WTC11 (cell line): ENCODE data around the gene CDKN1C. TPM values are rescaled to one million over a fixed set of nuclear protein-coding genes. Genes with fewer than 3 reads are reported as not detected.

Source experiments
- ATAC-seq: fragments of 200-7000 bp; cut with Tn5 transposase; 2 replicates; pipeline ENCODE4 v1.10.0; 2021; ENCODE audit warnings: mild to moderate bottlenecking, moderate library complexity
- CTCF ChIA-PET: fragments of 300-600 bp; sonication (Branson Sonifier 250); formaldehyde crosslinking; loops from one replicate; lab custom pipeline; 2021; ENCODE audit warnings: antibody characterized with exemption; lab: Charles Lee
- POLR2A ChIA-PET: fragments of 350-600 bp; sonication (Branson Sonifier 250); formaldehyde crosslinking; loops from one replicate; lab custom pipeline; 2021; ENCODE audit warnings: antibody characterized with exemption; lab: Charles Lee
- DNase-seq: peaks from one replicate; pipeline ENCODE4 v3.0.0; 2021; ENCODE audit warnings: low spot score
- H3K27ac Mint-ChIP-seq: 2 replicates; pipeline ENCODE4 v1.8.0; 2021; ENCODE audit warnings: mixed read lengths
- H3K27me3 Mint-ChIP-seq: 2 replicates; pipeline ENCODE4 v1.8.0; 2021; ENCODE audit warnings: low read depth, mild to moderate bottlenecking, moderate library complexity, mixed read lengths
- H3K36me3 Mint-ChIP-seq: 2 replicates; pipeline ENCODE4 v1.8.0; 2021; ENCODE audit warnings: mixed read lengths
- H3K4me1 Mint-ChIP-seq: 2 replicates; pipeline ENCODE4 v1.8.0; 2022; ENCODE audit warnings: mixed read lengths
- H3K4me3 Mint-ChIP-seq: 2 replicates; pipeline ENCODE4 v1.8.0; 2021; ENCODE audit warnings: mild to moderate bottlenecking, moderate library complexity, mixed read lengths
- H3K9me3 Mint-ChIP-seq: 2 replicates; pipeline ENCODE4 v1.8.0; 2021; ENCODE audit warnings: mixed read lengths
- CREB1 ChIP-seq: sonication (generic); formaldehyde crosslinking; IDR thresholded peaks from 2 replicates; pipeline ENCODE4 v1.8.0; 2023; ENCODE audit warnings: mild to moderate bottlenecking, missing genetic modification reagents
- CREM ChIP-seq: sonication (generic); formaldehyde crosslinking; IDR thresholded peaks from 2 replicates; pipeline ENCODE4 v1.8.1; 2022; ENCODE audit warnings: mild to moderate bottlenecking, missing genetic modification reagents, moderate library complexity
- ELF4 ChIP-seq: sonication (generic); formaldehyde crosslinking; IDR thresholded peaks from 2 replicates; pipeline ENCODE4 v1.8.1; 2022; ENCODE audit warnings: low read depth, mild to moderate bottlenecking, moderate library complexity, missing genetic modification reagents
- FOXJ3 ChIP-seq: sonication (generic); formaldehyde crosslinking; IDR thresholded peaks from 2 replicates; pipeline ENCODE4 v1.9.0; 2021; ENCODE audit warnings: missing genetic modification reagents, mild to moderate bottlenecking, borderline replicate concordance
- NFATC4 ChIP-seq: fragments of 250-450 bp; sonication (Bioruptor Pico); IDR thresholded peaks from 2 replicates; pipeline ENCODE4 v1.9.0; 2021; ENCODE audit warnings: mild to moderate bottlenecking
- SMAD4 ChIP-seq: sonication (generic); formaldehyde crosslinking; IDR thresholded peaks from 2 replicates; pipeline ENCODE4 v1.8.0; 2022; ENCODE audit warnings: mild to moderate bottlenecking, missing genetic modification reagents
- SOX15 ChIP-seq: fragments of 250-450 bp; sonication (Bioruptor Pico); IDR thresholded peaks from 2 replicates; pipeline ENCODE4 v1.9.0; 2021; ENCODE audit warnings: mild to moderate bottlenecking
- TEAD4 ChIP-seq: sonication (generic); formaldehyde crosslinking; IDR thresholded peaks from 2 replicates; pipeline ENCODE4 v1.8.0; 2022; ENCODE audit warnings: mild to moderate bottlenecking, missing genetic modification reagents
- ZBTB21 ChIP-seq: sonication (generic); formaldehyde crosslinking; IDR thresholded peaks from 2 replicates; pipeline ENCODE4 v1.8.1; 2023; ENCODE audit warnings: mild to moderate bottlenecking, missing genetic modification reagents, borderline replicate concordance
- total RNA-seq: library from RNA; stranded (reverse); gene quantifications from 3 replicates; pipeline ENCODE4 v1.2.3, GENCODE V29; 2021
- TF ChIP-seq, protein P1 (sequence below): fragments of 250-450 bp; sonication (Bioruptor Pico); IDR thresholded peaks from 2 replicates; pipeline ENCODE4 v1.8.0; 2021; ENCODE audit warnings: mild to moderate bottlenecking
- TF ChIP-seq, protein P2 (sequence below): sonication (generic); formaldehyde crosslinking; conservative IDR thresholded peaks from 2 replicates; pipeline ENCODE4 v1.8.1; 2023; ENCODE audit warnings: mild to moderate bottlenecking, low read depth, missing genetic modification reagents, moderate library complexity
- TF ChIP-seq, protein P3 (sequence below): fragments of 200-600 bp; IDR thresholded peaks from 2 replicates; pipeline ENCODE4 v1.8.0; 2022; ENCODE audit warnings: antibody characterized with exemption
- TF ChIP-seq, protein P4 (sequence below): fragments of 250-450 bp; sonication (Bioruptor Pico); IDR thresholded peaks from 2 replicates; pipeline ENCODE4 v1.9.0; 2021; ENCODE audit warnings: mild to moderate bottlenecking
- TF ChIP-seq, protein P5 (sequence below): sonication (generic); formaldehyde crosslinking; IDR thresholded peaks from 2 replicates; pipeline ENCODE4 v1.8.1; 2023; ENCODE audit warnings: mild to moderate bottlenecking, missing genetic modification reagents
- TF ChIP-seq, protein P6 (sequence below): sonication (generic); formaldehyde crosslinking; IDR thresholded peaks from 2 replicates; pipeline ENCODE4 v1.8.1; 2023; ENCODE audit warnings: mild to moderate bottlenecking, missing genetic modification reagents, moderate library complexity
- TF ChIP-seq, protein P7 (sequence below): sonication (generic); formaldehyde crosslinking; IDR thresholded peaks from 2 replicates; pipeline ENCODE4 v1.8.0; 2023; ENCODE audit warnings: mild to moderate bottlenecking, missing genetic modification reagents
- TF ChIP-seq, protein P8 (sequence below): sonication (generic); formaldehyde crosslinking; IDR thresholded peaks from 2 replicates; pipeline ENCODE4 v1.8.1; 2022; ENCODE audit warnings: low read depth, mild to moderate bottlenecking, moderate library complexity, missing genetic modification reagents, borderline replicate concordance

The CDKN1C gene
- total RNA-seq, 1 experiment from 2014 or later, result 25.0 TPM

DNA sequence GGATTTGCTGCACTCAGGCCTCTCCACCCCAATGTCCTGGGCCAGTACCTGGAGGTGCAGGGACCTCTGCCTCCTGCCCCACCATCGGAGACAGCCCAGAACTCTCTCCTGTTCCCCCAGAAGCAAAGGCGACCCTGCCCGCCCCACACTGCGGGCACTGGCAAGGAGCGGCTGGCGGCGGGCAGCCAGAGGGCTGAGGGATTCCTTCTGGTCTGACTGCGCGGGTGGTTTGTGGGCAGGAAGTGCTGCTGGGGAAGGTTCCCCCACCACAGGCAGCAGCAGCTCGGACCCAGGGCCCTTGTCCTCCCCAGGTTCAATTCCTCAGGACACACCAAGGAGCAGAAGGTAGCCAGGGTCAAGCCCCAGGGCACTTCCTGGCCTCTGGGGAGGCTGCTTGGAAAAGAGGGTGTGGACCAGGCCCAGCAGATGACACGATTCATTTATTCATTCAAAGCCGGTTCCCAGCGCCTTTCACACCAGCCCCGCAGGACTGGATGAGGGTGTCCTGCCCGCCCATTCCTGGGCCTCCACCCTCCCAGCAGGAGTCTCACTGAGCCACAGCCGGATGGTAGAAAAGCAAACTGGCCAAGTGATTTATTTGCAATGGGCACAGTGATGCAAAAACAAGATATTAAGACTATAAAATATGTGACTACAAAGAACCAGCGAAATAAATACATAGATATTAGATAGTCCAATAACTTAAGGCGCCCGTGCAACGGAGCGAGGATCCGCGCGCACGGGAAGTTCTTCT, 42.5 kb upstream of the CDKN1C start (continued):
- TF ChIP-seq, protein P1, sequence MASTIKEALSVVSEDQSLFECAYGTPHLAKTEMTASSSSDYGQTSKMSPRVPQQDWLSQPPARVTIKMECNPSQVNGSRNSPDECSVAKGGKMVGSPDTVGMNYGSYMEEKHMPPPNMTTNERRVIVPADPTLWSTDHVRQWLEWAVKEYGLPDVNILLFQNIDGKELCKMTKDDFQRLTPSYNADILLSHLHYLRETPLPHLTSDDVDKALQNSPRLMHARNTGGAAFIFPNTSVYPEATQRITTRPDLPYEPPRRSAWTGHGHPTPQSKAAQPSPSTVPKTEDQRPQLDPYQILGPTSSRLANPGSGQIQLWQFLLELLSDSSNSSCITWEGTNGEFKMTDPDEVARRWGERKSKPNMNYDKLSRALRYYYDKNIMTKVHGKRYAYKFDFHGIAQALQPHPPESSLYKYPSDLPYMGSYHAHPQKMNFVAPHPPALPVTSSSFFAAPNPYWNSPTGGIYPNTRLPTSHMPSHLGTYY (CRISPR knock-in tag), result no peak
- TF ChIP-seq SOX15 (CRISPR knock-in tag), result no peak

DNA sequence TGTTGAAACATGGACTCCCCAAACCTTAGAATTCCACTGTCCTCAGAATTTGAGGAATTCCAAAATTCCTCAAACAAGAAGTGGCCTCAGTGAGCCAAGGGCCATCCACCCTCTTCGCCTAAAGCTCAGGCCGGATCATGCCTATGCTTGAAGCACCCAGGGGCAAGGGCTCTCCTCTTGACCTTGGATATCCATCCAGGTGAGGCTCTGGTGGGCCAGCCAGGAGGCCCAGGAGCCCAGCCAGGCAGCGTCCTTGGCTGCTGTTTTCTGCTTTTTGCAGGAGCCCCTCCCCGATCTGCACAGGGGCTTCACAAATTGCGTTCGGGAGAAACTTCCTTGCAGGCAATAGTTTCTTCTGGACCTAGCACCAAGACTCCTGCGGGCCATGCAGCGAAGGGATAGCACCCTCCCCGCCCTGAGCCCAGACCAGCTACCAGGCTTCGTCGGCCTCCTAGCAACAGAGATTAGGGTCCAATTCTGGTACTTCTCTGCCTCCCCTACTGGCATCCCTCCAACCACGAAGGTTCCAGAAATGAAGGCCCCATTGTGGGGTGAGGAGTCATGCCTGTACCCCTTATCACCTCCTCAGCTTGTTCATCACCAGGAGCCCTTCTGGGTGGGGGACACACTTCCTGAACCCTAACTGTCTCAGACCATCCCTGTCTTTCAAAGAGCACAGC, 41.7 kb upstream of the CDKN1C start:
- DNase-seq (no peak), ATAC-seq (no peak)
- CTCF ChIA-PET, result no interaction called here
- POLR2A ChIA-PET, result no interaction called here
- peak overlapping the region; percentile 76; the same call in 1 of the 2 replicates for H3K4me3 Mint-ChIP-seq
- H3K9me3 Mint-ChIP-seq, result no peaks in the 10 kb centered on the region
- 0 out of 2 replicates have a peak, but pooled peaks cover 3% of the 10 kb centered on the region for H3K36me3 Mint-ChIP-seq
- TF ChIP-seq TEAD4 (CRISPR knock-in tag) (no peak), FOXJ3 (no peak), SMAD4 (CRISPR knock-in tag) (no peak), NFATC4 (no peak), CREM (CRISPR knock-in tag) (no peak), CREB1 (no peak), ELF4 (CRISPR knock-in tag) (no peak), ZBTB21 (CRISPR knock-in tag) (no peak)
- TF ChIP-seq, protein P2, sequence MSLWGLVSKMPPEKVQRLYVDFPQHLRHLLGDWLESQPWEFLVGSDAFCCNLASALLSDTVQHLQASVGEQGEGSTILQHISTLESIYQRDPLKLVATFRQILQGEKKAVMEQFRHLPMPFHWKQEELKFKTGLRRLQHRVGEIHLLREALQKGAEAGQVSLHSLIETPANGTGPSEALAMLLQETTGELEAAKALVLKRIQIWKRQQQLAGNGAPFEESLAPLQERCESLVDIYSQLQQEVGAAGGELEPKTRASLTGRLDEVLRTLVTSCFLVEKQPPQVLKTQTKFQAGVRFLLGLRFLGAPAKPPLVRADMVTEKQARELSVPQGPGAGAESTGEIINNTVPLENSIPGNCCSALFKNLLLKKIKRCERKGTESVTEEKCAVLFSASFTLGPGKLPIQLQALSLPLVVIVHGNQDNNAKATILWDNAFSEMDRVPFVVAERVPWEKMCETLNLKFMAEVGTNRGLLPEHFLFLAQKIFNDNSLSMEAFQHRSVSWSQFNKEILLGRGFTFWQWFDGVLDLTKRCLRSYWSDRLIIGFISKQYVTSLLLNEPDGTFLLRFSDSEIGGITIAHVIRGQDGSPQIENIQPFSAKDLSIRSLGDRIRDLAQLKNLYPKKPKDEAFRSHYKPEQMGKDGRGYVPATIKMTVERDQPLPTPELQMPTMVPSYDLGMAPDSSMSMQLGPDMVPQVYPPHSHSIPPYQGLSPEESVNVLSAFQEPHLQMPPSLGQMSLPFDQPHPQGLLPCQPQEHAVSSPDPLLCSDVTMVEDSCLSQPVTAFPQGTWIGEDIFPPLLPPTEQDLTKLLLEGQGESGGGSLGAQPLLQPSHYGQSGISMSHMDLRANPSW (CRISPR knock-in tag), result no peak
- TF ChIP-seq, protein P3, sequence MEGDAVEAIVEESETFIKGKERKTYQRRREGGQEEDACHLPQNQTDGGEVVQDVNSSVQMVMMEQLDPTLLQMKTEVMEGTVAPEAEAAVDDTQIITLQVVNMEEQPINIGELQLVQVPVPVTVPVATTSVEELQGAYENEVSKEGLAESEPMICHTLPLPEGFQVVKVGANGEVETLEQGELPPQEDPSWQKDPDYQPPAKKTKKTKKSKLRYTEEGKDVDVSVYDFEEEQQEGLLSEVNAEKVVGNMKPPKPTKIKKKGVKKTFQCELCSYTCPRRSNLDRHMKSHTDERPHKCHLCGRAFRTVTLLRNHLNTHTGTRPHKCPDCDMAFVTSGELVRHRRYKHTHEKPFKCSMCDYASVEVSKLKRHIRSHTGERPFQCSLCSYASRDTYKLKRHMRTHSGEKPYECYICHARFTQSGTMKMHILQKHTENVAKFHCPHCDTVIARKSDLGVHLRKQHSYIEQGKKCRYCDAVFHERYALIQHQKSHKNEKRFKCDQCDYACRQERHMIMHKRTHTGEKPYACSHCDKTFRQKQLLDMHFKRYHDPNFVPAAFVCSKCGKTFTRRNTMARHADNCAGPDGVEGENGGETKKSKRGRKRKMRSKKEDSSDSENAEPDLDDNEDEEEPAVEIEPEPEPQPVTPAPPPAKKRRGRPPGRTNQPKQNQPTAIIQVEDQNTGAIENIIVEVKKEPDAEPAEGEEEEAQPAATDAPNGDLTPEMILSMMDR, result no peak
- TF ChIP-seq, protein P4, sequence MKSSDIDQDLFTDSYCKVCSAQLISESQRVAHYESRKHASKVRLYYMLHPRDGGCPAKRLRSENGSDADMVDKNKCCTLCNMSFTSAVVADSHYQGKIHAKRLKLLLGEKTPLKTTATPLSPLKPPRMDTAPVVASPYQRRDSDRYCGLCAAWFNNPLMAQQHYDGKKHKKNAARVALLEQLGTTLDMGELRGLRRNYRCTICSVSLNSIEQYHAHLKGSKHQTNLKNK (CRISPR knock-in tag), result no peak
- TF ChIP-seq, protein P5, sequence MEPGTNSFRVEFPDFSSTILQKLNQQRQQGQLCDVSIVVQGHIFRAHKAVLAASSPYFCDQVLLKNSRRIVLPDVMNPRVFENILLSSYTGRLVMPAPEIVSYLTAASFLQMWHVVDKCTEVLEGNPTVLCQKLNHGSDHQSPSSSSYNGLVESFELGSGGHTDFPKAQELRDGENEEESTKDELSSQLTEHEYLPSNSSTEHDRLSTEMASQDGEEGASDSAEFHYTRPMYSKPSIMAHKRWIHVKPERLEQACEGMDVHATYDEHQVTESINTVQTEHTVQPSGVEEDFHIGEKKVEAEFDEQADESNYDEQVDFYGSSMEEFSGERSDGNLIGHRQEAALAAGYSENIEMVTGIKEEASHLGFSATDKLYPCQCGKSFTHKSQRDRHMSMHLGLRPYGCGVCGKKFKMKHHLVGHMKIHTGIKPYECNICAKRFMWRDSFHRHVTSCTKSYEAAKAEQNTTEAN, result no peak
- TF ChIP-seq, protein P6, sequence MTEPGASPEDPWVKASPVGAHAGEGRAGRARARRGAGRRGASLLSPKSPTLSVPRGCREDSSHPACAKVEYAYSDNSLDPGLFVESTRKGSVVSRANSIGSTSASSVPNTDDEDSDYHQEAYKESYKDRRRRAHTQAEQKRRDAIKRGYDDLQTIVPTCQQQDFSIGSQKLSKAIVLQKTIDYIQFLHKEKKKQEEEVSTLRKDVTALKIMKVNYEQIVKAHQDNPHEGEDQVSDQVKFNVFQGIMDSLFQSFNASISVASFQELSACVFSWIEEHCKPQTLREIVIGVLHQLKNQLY (CRISPR knock-in tag), result no peak
- TF ChIP-seq, protein P7, sequence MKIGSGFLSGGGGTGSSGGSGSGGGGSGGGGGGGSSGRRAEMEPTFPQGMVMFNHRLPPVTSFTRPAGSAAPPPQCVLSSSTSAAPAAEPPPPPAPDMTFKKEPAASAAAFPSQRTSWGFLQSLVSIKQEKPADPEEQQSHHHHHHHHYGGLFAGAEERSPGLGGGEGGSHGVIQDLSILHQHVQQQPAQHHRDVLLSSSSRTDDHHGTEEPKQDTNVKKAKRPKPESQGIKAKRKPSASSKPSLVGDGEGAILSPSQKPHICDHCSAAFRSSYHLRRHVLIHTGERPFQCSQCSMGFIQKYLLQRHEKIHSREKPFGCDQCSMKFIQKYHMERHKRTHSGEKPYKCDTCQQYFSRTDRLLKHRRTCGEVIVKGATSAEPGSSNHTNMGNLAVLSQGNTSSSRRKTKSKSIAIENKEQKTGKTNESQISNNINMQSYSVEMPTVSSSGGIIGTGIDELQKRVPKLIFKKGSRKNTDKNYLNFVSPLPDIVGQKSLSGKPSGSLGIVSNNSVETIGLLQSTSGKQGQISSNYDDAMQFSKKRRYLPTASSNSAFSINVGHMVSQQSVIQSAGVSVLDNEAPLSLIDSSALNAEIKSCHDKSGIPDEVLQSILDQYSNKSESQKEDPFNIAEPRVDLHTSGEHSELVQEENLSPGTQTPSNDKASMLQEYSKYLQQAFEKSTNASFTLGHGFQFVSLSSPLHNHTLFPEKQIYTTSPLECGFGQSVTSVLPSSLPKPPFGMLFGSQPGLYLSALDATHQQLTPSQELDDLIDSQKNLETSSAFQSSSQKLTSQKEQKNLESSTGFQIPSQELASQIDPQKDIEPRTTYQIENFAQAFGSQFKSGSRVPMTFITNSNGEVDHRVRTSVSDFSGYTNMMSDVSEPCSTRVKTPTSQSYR (CRISPR knock-in tag), result no peak
- TF ChIP-seq, protein P8, sequence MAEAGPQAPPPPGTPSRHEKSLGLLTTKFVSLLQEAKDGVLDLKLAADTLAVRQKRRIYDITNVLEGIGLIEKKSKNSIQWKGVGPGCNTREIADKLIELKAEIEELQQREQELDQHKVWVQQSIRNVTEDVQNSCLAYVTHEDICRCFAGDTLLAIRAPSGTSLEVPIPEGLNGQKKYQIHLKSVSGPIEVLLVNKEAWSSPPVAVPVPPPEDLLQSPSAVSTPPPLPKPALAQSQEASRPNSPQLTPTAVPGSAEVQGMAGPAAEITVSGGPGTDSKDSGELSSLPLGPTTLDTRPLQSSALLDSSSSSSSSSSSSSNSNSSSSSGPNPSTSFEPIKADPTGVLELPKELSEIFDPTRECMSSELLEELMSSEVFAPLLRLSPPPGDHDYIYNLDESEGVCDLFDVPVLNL (CRISPR knock-in tag), result no peak
- H3K4me1 Mint-ChIP-seq, result peaks cover 7% of the 10 kb centered on the region
- peaks cover 42% of the 10 kb centered on the region for H3K27me3 Mint-ChIP-seq
- no peak overlapping the region for H3K27ac Mint-ChIP-seq
